HG03095 (cell line): ENCODE results near the gene SDR42E1.
"Not testable (repeated sequence)": the region's sequence is repeated elsewhere in the genome, so short reads cannot be mapped to it uniquely, and the experiment has no call there.

Experiments used
- ATAC-seq: cut with Tn5 transposase; IDR thresholded peaks from one replicate; pipeline ENCODE4 v1.9.1; 2021; ENCODE audit warnings: moderate library complexity; ENCODE audit not compliant: unreplicated experiment

Gene SDR42E1

GRCh38 chr16:82005027-82005830 lies 6.0 kb downstream of the SDR42E1 start:
- ATAC-seq = no peak

- no peak for ATAC-seq
These were observed 6.7 kb downstream of the SDR42E1 start for GRCh38 chr16:82004601-82005000.

GRCh38 chr16:82002831-82003230 lies 8.4 kb downstream of the SDR42E1 start:
- ATAC-seq = no peak

- ATAC-seq = no peak
These were observed 13.5 kb downstream of the SDR42E1 start for GRCh38 chr16:81997738-81998137.

- no peak for ATAC-seq
These were observed 14.4 kb downstream of the SDR42E1 start for GRCh38 chr16:81996664-81997509.

- no peak for ATAC-seq
These were observed 15.6 kb downstream of the SDR42E1 start for GRCh38 chr16:81995651-81996050.

- ATAC-seq = no peak
These were observed 16.8 kb downstream of the SDR42E1 start for GRCh38 chr16:81994485-81994884.

- no peak for ATAC-seq
These were observed 18.4 kb downstream of the SDR42E1 start for GRCh38 chr16:81992859-81993258.

GRCh38 chr16:81987706-81988105 lies 23.6 kb downstream of the SDR42E1 start:
- no peak for ATAC-seq

- no peak for ATAC-seq
These were observed 24.1 kb downstream of the SDR42E1 start for GRCh38 chr16:81987121-81987520.

- not testable (repeated sequence) for ATAC-seq
These were observed 33.8 kb downstream of the SDR42E1 start for GRCh38 chr16:81977335-81977942.

- ATAC-seq = no peak
These were observed 35.6 kb downstream of the SDR42E1 start for GRCh38 chr16:81975637-81976036.

GRCh38 chr16:81973737-81974136 lies 37.5 kb downstream of the SDR42E1 start:
- ATAC-seq = no peak

GRCh38 chr16:81971853-81972252 lies 39.4 kb downstream of the SDR42E1 start:
- ATAC-seq = no peak

GRCh38 chr16:81967358-81967757 lies 43.9 kb downstream of the SDR42E1 start:
- no peak for ATAC-seq

GRCh38 chr16:81964808-81965207 lies 46.5 kb downstream of the SDR42E1 start:
- ATAC-seq = no peak

- no peak for ATAC-seq
These were observed 54.9 kb downstream of the SDR42E1 start for GRCh38 chr16:81956213-81956948.

GRCh38 chr16:81951564-81951963 lies 59.7 kb downstream of the SDR42E1 start:
- ATAC-seq = no peak

- no peak for ATAC-seq
These were observed 65.1 kb downstream of the SDR42E1 start for GRCh38 chr16:81946206-81946605.

- ATAC-seq = no peak
These were observed 65.6 kb downstream of the SDR42E1 start for GRCh38 chr16:81945665-81946064.
